SKM-1 treated with dmso at 0.1 percent for 144 hours (cell line): ENCODE data around the gene COPS4.
"Not testable (repeated sequence)": the region's sequence is repeated elsewhere in the genome, so short reads cannot be mapped to it uniquely, and the experiment has no call there.

ENCODE experiments used
- DNase-seq: peaks from one replicate; lab custom pipeline; 2025; ENCODE audit not compliant: unreplicated experiment; lab: John Stamatoyannopoulos, UW

COPS4 gene

DNA sequence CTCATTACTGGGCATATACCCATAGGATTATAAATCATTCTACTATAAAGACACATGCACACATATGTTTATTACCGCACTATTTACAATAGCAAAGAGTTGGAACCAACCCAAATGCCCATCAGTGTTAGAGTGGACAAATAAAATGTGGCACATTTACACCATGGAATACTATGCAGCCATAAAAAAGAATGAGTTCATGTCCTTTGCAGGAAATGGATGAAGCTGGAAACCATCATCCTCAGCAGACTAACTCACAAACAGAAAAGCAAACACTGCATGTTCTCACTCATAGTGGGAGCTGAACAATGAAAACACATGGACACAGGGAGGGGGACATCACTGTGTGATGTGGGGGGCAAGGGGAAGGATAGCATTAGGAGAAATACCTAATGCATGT lies 11.4 kb upstream of the COPS4 start:
- DNase-seq = not testable (repeated sequence)

GRCh38 chr4:83024233-83024632 lies 10.8 kb upstream of the COPS4 start:
- no peak for DNase-seq

GRCh38 chr4:83025563-83025962 lies 9.4 kb upstream of the COPS4 start:
- no peak for DNase-seq

- no peak for DNase-seq
These were observed 6.0 kb upstream of the COPS4 start for GRCh38 chr4:83028976-83029375.

DNA sequence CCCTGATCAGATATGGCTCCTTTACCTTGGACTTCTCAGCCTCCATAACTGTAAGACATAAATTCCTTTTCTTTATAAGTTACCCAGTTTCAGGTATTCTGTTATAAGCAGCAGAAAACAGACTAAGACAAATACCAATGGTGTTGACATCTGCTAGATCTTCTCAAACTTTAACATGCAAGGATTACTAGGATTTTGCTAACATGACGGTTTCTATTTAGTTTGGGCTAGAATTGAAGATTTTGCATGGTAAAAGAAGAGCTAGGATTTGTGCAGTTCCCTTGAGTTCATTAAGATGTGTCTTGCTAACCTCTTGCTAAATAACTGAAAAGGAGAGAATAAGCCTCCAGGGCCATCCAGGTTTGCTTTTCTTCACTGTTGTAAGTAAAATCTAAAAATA lies 5.3 kb upstream of the COPS4 start:
- no peak for DNase-seq

- no peak for DNase-seq
These were observed 2.1 kb downstream of the COPS4 start for GRCh38 chr4:83036991-83037665.

GRCh38 chr4:83040269-83040668 lies 5.3 kb downstream of the COPS4 start:
- DNase-seq = no peak

DNA sequence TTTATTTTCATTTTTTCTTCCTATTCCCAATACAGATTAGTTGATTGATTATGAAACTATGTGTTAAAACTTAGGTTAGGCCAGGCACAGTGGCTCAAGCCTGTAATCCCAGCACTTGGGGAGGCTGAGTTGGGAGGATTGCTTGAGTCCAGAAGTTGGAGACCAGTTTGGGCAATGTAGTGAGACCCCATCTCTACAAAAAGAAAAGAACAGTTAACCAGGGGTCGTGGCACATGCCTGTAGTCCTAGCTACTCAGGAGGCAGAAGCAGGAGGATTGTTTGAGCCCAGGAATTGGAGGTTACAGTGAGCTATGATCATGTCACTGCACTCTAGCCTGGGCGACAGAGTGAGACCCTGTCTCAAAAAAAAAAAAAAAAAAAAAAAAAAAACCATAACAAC lies 8.2 kb downstream of the COPS4 start:
- DNase-seq = not testable (repeated sequence)

- no peak for DNase-seq
These were observed 8.9 kb downstream of the COPS4 start for GRCh38 chr4:83043801-83044407.

GRCh38 chr4:83046693-83047473 lies 11.9 kb downstream of the COPS4 start:
- no peak for DNase-seq

DNA sequence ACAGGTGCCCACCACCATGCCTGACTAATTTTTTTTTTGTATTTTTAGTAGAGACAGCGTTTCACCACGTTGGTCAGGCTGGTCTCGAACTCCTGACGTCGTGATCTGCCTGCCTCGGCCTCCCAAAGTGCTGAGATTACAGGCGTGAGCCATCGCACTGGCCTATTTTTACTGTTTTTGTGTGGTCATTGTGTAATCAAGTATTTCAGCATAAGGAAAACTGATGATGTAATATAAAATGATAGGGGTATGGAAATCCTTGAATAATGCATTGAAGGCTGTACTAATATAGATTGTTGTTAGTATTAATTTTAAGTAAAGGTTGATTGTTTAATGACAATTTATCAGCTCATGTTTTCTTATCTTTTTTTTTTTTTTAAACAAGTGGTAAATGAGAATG lies 13.8 kb downstream of the COPS4 start:
- DNase-seq = not testable (repeated sequence)

GRCh38 chr4:83054928-83055327 lies 19.9 kb downstream of the COPS4 start:
- no peak for DNase-seq

DNA sequence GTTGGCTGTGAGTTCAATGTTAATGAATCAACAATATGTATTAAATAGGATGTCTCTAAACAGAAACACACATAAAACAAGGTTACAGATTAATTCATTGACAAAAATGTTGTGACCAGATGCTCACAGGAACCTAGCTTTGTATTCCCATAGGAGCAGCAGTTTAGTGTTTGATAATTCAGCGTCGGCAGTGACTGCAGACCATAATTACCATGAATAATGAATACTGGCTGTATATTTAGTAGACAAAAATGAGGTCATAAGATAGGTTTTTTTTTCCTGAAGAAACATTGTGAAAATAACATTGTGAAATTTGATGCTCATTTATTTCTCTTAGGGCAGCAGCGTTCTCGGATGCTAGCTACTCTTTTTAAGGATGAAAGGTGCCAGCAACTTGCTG lies 27.8 kb downstream of the COPS4 start:
- no peak for DNase-seq

GRCh38 chr4:83065266-83065665 lies 30.3 kb downstream of the COPS4 start:
- DNase-seq = no peak

DNA sequence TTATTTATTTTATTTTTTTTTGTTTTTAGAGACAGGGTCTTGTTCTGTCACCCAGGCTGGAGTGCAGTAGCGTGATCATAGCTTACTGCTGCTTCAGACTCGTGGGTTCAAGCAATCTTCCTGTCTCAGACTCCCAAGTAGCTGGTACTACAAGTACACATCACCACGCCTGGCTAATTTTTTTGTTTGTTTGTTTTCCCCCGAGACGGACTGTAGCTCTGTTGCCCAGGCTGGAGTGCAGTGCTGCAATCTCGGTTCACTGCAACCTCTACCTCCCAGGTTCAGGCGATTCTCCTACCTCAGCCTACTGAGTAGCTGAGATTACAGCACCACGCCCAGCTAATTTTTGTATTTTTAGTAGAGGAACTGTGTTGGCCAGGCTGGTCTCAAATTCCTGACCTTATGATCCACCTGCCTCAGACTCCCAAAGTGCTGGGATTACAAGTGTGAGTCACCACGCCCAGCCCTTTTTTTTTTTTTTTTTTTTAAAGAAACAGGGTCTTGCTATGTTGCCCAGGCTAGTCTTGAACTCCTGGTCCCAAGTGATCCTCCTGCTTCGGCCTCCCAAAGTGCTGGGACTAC lies 32.2 kb downstream of the COPS4 start:
- no peak for DNase-seq

GRCh38 chr4:83071116-83071515 lies 36.1 kb downstream of the COPS4 start:
- DNase-seq = no peak

GRCh38 chr4:83074086-83074704 lies 39.2 kb downstream of the COPS4 start:
- DNase-seq = peak; percentile 79

GRCh38 chr4:83074783-83075182 lies 39.8 kb downstream of the COPS4 start:
- DNase-seq = not testable (repeated sequence)

DNA sequence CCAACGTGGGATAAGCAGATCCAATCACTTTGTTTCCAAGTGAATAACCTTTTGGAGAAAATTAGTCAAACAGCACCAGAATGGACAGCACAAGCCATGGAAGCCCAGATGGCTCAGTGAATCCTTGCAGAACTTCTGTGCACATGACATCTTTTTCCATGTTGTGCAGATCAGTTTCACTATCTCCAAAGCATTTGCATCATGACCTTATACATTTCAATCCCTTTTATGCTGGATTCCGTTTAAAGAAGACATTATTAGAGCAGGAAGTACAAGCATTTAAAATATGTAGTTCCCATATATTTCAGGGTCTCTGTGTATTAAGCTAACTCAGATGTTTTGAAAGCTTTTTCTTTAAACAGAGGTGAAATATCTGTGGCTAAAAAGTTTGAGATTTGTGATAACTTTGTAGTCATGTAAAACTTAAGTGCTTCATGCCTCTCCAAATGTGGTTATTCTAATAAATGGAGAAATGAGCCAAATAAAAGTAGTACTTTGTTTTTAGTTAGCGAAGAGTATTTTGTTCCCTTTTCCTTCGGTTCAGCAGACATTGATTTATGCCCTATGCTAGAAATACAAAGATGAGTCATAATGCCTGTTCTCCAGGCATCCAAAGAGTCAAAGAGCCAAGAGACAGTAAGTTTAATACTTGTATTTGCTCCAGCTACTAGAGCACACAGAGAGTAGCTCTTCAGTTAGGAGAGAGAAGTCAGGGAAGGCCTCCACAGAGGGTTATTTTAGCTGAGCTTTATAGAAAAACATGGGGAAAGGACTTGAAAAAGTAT lies 40.5 kb downstream of the COPS4 start:
- no peak for DNase-seq

GRCh38 chr4:83080561-83080960 lies 45.6 kb downstream of the COPS4 start:
- no peak for DNase-seq

GRCh38 chr4:83082777-83083176 lies 47.8 kb downstream of the COPS4 start:
- no peak for DNase-seq
